ENCODE measurements around the gene RGR. TPM values are rescaled to one million over a fixed set of nuclear protein-coding genes. Genes with fewer than 3 reads are reported as not detected.

The RGR gene
- total RNA-seq, 4 donors from 2014 or later: 0.08 TPM; not detected in 3

GRCh38 chr10:84204610-84205009 is 40.2 kb upstream of the RGR start:
- no peak overlapping the region for H3K4me3 ChIP-seq (ENCODE audit: low read depth, poor library complexity, severe bottlenecking)
- TF ChIP-seq, protein P1, sequence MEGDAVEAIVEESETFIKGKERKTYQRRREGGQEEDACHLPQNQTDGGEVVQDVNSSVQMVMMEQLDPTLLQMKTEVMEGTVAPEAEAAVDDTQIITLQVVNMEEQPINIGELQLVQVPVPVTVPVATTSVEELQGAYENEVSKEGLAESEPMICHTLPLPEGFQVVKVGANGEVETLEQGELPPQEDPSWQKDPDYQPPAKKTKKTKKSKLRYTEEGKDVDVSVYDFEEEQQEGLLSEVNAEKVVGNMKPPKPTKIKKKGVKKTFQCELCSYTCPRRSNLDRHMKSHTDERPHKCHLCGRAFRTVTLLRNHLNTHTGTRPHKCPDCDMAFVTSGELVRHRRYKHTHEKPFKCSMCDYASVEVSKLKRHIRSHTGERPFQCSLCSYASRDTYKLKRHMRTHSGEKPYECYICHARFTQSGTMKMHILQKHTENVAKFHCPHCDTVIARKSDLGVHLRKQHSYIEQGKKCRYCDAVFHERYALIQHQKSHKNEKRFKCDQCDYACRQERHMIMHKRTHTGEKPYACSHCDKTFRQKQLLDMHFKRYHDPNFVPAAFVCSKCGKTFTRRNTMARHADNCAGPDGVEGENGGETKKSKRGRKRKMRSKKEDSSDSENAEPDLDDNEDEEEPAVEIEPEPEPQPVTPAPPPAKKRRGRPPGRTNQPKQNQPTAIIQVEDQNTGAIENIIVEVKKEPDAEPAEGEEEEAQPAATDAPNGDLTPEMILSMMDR (IDR thresholded peaks at IDR 0.05): no peak
- TF ChIP-seq POLR2A (IDR thresholded peaks at IDR 0.05): no peak
- peak in 1 of 2 donors; percentile 70 for DNase-seq (ENCODE audit: low spot score in 2 of 2)
- WGBS, 2 donors: 93 to 95% methylated on average over 4 of the region's 4 CpGs
- intact Hi-C loops (cut with DNase I; ENCODE audit: low total_unique reads): loop anchor here (5.0 kb wide), 1 partner anchor 52 kb away; no protein-coding TSS in a partner anchor

- H3K4me3 ChIP-seq (ENCODE audit: low read depth, poor library complexity, severe bottlenecking): no peak overlapping the region
- intact Hi-C loops (cut with DNase I; ENCODE audit: low total_unique reads): no loop called here
- WGBS, 2 donors: 28 to 34% methylated on average over 8 of the region's 8 CpGs
- DNase-seq (ENCODE audit: low spot score in 2 of 2): peak in 1 of 2 donors; percentile 87
- TF ChIP-seq, protein P1 (IDR thresholded peaks at IDR 0.05): no peak
- no peak for TF ChIP-seq POLR2A (IDR thresholded peaks at IDR 0.05)
These were observed 39.6 kb upstream of the RGR start for GRCh38 chr10:84205049-84205852.

- no peak overlapping the region for H3K4me3 ChIP-seq (ENCODE audit: low read depth, poor library complexity, severe bottlenecking)
- 67 to 74% methylated on average over 6 of the region's 6 CpGs for WGBS, 2 donors
- DNase-seq (ENCODE audit: low spot score in 2 of 2): peak in 1 of 2 donors; percentile 56
- no peak for TF ChIP-seq POLR2A (IDR thresholded peaks at IDR 0.05)
- TF ChIP-seq, protein P1 (IDR thresholded peaks at IDR 0.05): no peak
- intact Hi-C loops (cut with DNase I; ENCODE audit: low total_unique reads): no loop called here
These were observed 38.9 kb upstream of the RGR start for GRCh38 chr10:84205853-84206525.

GRCh38 chr10:84208023-84208422 is 36.8 kb upstream of the RGR start:
- no peak overlapping the region for H3K4me3 ChIP-seq (ENCODE audit: low read depth, poor library complexity, severe bottlenecking)
- no peak for DNase-seq (ENCODE audit: low spot score in 2 of 2)
- TF ChIP-seq, protein P1 (IDR thresholded peaks at IDR 0.05): no peak
- TF ChIP-seq POLR2A (IDR thresholded peaks at IDR 0.05): no peak
- intact Hi-C loops (cut with DNase I; ENCODE audit: low total_unique reads): no loop called here
- WGBS, 2 donors: 84 to 86% methylated on average over 10 of the region's 10 CpGs

- no peak overlapping the region for H3K4me3 ChIP-seq (ENCODE audit: low read depth, poor library complexity, severe bottlenecking)
- 66 to 71% methylated on average over 2 of the region's 2 CpGs for WGBS, 2 donors
- TF ChIP-seq POLR2A (IDR thresholded peaks at IDR 0.05): no peak
- TF ChIP-seq, protein P1 (IDR thresholded peaks at IDR 0.05): no peak
These were observed 33.3 kb upstream of the RGR start for GRCh38 chr10:84211566-84211965.

More at GRCh38 chr10:84211566-84211965, 33.3 kb upstream of the RGR start:
- DNase-seq (ENCODE audit: low spot score in 2 of 2): no peak
- intact Hi-C loops (cut with DNase I; ENCODE audit: low total_unique reads): loop anchor here (5.0 kb wide), 1 partner anchor 64 kb away; no protein-coding TSS in a partner anchor
